ENCODE data around the gene SBK2. TPM values are rescaled to one million over a fixed set of nuclear protein-coding genes. Genes with fewer than 3 reads are reported as not detected.

SBK2 gene
- total RNA-seq, 1 experiment from 2014 or later = not detected

- no peak for DNase-seq (ENCODE audit: low read depth, low spot score)
- in situ Hi-C loops (cut with HindIII; ENCODE audit: low pct_unique_long_range_greater_than_20kb, low sequenced_read_pairs) = no loop called here
Observed at GRCh38 chr19:55567708-55568328, 30.9 kb upstream of the SBK2 start.

GRCh38 chr19:55566823-55567222 lies 29.9 kb upstream of the SBK2 start:
- no peak for DNase-seq (ENCODE audit: low read depth, low spot score)
- in situ Hi-C loops (cut with HindIII; ENCODE audit: low pct_unique_long_range_greater_than_20kb, low sequenced_read_pairs) = no loop called here

GRCh38 chr19:55563261-55563690 lies 26.3 kb upstream of the SBK2 start:
- in situ Hi-C loops (cut with HindIII; ENCODE audit: low pct_unique_long_range_greater_than_20kb, low sequenced_read_pairs) = no loop called here
- no peak for DNase-seq (ENCODE audit: low read depth, low spot score)

GRCh38 chr19:55559684-55560083 lies 22.8 kb upstream of the SBK2 start:
- in situ Hi-C loops (cut with HindIII; ENCODE audit: low pct_unique_long_range_greater_than_20kb, low sequenced_read_pairs) = no loop called here
- no peak for DNase-seq (ENCODE audit: low read depth, low spot score)

GRCh38 chr19:55554741-55555152 lies 17.8 kb upstream of the SBK2 start:
- no peak for DNase-seq (ENCODE audit: low read depth, low spot score)
- in situ Hi-C loops (cut with HindIII; ENCODE audit: low pct_unique_long_range_greater_than_20kb, low sequenced_read_pairs) = no loop called here

- in situ Hi-C loops (cut with HindIII; ENCODE audit: low pct_unique_long_range_greater_than_20kb, low sequenced_read_pairs) = no loop called here
- DNase-seq (ENCODE audit: low read depth, low spot score) = no peak
Observed at GRCh38 chr19:55554302-55554701, 17.4 kb upstream of the SBK2 start.

- DNase-seq (ENCODE audit: low read depth, low spot score) = no peak
- in situ Hi-C loops (cut with HindIII; ENCODE audit: low pct_unique_long_range_greater_than_20kb, low sequenced_read_pairs) = no loop called here
Observed at GRCh38 chr19:55553217-55554182, 16.6 kb upstream of the SBK2 start.

- DNase-seq (ENCODE audit: low read depth, low spot score) = peak; percentile 9
Observed at GRCh38 chr19:55552620-55553019, 15.7 kb upstream of the SBK2 start.

GRCh38 chr19:55552206-55552605 lies 15.3 kb upstream of the SBK2 start:
- no peak for DNase-seq (ENCODE audit: low read depth, low spot score)
- in situ Hi-C loops (cut with HindIII; ENCODE audit: low pct_unique_long_range_greater_than_20kb, low sequenced_read_pairs) = no loop called here

More at GRCh38 chr19:55552620-55553019, 15.7 kb upstream of the SBK2 start:
- in situ Hi-C loops (cut with HindIII; ENCODE audit: low pct_unique_long_range_greater_than_20kb, low sequenced_read_pairs) = no loop called here

GRCh38 chr19:55550321-55550650 lies 13.4 kb upstream of the SBK2 start:
- no peak for DNase-seq (ENCODE audit: low read depth, low spot score)
- in situ Hi-C loops (cut with HindIII; ENCODE audit: low pct_unique_long_range_greater_than_20kb, low sequenced_read_pairs) = no loop called here

GRCh38 chr19:55549500-55550320 lies 12.8 kb upstream of the SBK2 start:
- in situ Hi-C loops (cut with HindIII; ENCODE audit: low pct_unique_long_range_greater_than_20kb, low sequenced_read_pairs) = no loop called here
- DNase-seq (ENCODE audit: low read depth, low spot score) = no peak

- in situ Hi-C loops (cut with HindIII; ENCODE audit: low pct_unique_long_range_greater_than_20kb, low sequenced_read_pairs) = no loop called here
- peak; percentile 17 for DNase-seq (ENCODE audit: low read depth, low spot score)
Observed at GRCh38 chr19:55546822-55547614, 10.1 kb upstream of the SBK2 start.

GRCh38 chr19:55546011-55546410 lies 9.1 kb upstream of the SBK2 start:
- in situ Hi-C loops (cut with HindIII; ENCODE audit: low pct_unique_long_range_greater_than_20kb, low sequenced_read_pairs) = no loop called here
- DNase-seq (ENCODE audit: low read depth, low spot score) = no peak

GRCh38 chr19:55545443-55545842 lies 8.5 kb upstream of the SBK2 start, which contains the start of gene SBK3:
SBK3 (minus strand) TSS chr19:55545543; CDS start chr19:55545543, 0 bp downstream.
- in situ Hi-C loops (cut with HindIII; ENCODE audit: low pct_unique_long_range_greater_than_20kb, low sequenced_read_pairs) = no loop called here
- no peak for DNase-seq (ENCODE audit: low read depth, low spot score)

- in situ Hi-C loops (cut with HindIII; ENCODE audit: low pct_unique_long_range_greater_than_20kb, low sequenced_read_pairs) = no loop called here
- DNase-seq (ENCODE audit: low read depth, low spot score) = no peak
Observed at GRCh38 chr19:55544776-55545439, 8.0 kb upstream of the SBK2 start.

GRCh38 chr19:55544014-55544413 lies 7.1 kb upstream of the SBK2 start:
- DNase-seq (ENCODE audit: low read depth, low spot score) = no peak
- in situ Hi-C loops (cut with HindIII; ENCODE audit: low pct_unique_long_range_greater_than_20kb, low sequenced_read_pairs) = no loop called here

GRCh38 chr19:55543567-55543966 lies 6.6 kb upstream of the SBK2 start:
- in situ Hi-C loops (cut with HindIII; ENCODE audit: low pct_unique_long_range_greater_than_20kb, low sequenced_read_pairs) = no loop called here
- no peak for DNase-seq (ENCODE audit: low read depth, low spot score)
